Measurements from ENCODE around the gene TOMM5.

Gene TOMM5

DNA sequence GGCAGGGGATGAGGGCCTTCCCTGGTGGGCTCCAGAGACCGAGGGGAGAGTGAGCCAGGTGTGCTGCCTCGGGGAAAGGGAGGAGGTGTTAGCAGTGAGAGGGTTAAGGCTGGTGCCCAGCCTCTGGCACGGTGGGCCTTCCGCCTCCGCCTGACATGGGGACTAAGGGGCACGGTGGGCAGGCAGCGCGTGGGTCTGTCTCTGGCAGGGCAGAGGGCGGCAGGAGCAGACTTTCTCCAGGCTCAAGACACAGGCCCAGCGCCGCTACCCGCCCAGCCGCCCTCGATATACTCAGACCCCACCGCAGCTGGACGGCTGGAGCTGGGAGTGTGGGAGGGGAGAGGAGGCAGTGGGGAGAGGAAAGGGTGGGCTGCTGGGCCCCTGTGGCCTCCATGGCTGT lies 43.4 kb upstream of the TOMM5 start:
- Histone ChIP-seq H3K9ac (ENCODE audit: low read depth, low read length, poor library complexity, severe bottlenecking) (no peak overlapping the region), H2AFZ (ENCODE audit: low read length) (no peak overlapping the region), H3K4me3 (ENCODE audit: low read length, poor library complexity, severe bottlenecking) (no peak overlapping the region), H3K9me3 (ENCODE audit: insufficient read depth, low read depth, low read length) (no peaks in the 10 kb centered on the region), H3K79me2 (ENCODE audit: insufficient read depth, low read length) (no peaks in the 10 kb centered on the region), H3K36me3 (ENCODE audit: insufficient read depth, low read length) (no peaks in the 10 kb centered on the region), H3K4me2 (ENCODE audit: low read depth, low read length, poor library complexity, severe bottlenecking) (no peak overlapping the region), H3K4me1 (ENCODE audit: insufficient read depth, low read length, poor library complexity, severe bottlenecking) (no peaks in the 10 kb centered on the region), H3K27me3 (ENCODE audit: insufficient read depth, low read length, poor library complexity, severe bottlenecking) (no peaks in the 10 kb centered on the region), H4K20me1 (ENCODE audit: insufficient read depth, low read length, poor library complexity, severe bottlenecking) (no peaks in the 10 kb centered on the region), H3F3A (ENCODE audit: low read depth) (no peaks in the 10 kb centered on the region), H3K9me2 (replicated peaks; ENCODE audit: low read depth, low read length) (no peaks in the 10 kb centered on the region)
- TF ChIP-seq EZH2phosphoT487 (IDR thresholded peaks at IDR 0.05; ENCODE audit: borderline replicate concordance): no peak
- TF ChIP-seq, protein P1, sequence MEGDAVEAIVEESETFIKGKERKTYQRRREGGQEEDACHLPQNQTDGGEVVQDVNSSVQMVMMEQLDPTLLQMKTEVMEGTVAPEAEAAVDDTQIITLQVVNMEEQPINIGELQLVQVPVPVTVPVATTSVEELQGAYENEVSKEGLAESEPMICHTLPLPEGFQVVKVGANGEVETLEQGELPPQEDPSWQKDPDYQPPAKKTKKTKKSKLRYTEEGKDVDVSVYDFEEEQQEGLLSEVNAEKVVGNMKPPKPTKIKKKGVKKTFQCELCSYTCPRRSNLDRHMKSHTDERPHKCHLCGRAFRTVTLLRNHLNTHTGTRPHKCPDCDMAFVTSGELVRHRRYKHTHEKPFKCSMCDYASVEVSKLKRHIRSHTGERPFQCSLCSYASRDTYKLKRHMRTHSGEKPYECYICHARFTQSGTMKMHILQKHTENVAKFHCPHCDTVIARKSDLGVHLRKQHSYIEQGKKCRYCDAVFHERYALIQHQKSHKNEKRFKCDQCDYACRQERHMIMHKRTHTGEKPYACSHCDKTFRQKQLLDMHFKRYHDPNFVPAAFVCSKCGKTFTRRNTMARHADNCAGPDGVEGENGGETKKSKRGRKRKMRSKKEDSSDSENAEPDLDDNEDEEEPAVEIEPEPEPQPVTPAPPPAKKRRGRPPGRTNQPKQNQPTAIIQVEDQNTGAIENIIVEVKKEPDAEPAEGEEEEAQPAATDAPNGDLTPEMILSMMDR (conservative IDR thresholded peaks at IDR 0.05; ENCODE audit: low read length): no peak

DNA sequence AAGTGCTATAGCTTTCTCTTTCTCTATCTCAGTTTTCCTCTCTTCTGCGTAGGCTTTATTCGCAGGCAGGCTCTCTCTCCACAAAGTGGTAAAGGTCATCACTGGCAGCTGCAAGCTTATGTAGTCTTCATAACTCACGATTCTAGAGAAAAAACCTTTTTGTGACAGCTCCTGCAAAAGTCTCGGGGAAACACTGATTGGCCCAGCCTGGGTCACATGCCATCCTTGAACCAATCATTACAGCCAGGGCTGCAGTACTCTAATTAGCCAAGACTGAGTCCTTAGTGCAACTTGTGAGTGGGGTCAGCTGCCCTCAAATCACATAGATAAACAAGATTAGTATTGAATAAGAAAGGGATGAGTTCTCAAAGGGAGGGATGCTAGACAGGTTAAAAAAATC lies 40.1 kb upstream of the TOMM5 start:
- Histone ChIP-seq H4K20me1 (ENCODE audit: insufficient read depth, low read length, poor library complexity, severe bottlenecking) (no peaks in the 10 kb centered on the region), H3K36me3 (ENCODE audit: insufficient read depth, low read length) (no peaks in the 10 kb centered on the region), H3K27me3 (ENCODE audit: insufficient read depth, low read length, poor library complexity, severe bottlenecking) (no peaks in the 10 kb centered on the region), H3K79me2 (ENCODE audit: insufficient read depth, low read length) (no peaks in the 10 kb centered on the region), H3K4me1 (ENCODE audit: insufficient read depth, low read length, poor library complexity, severe bottlenecking) (no peaks in the 10 kb centered on the region), H3K4me2 (ENCODE audit: low read depth, low read length, poor library complexity, severe bottlenecking) (no peak overlapping the region), H3K9ac (ENCODE audit: low read depth, low read length, poor library complexity, severe bottlenecking) (no peak overlapping the region), H3K9me2 (replicated peaks; ENCODE audit: low read depth, low read length) (no peaks in the 10 kb centered on the region), H3F3A (ENCODE audit: low read depth) (no peaks in the 10 kb centered on the region), H3K4me3 (ENCODE audit: low read length, poor library complexity, severe bottlenecking) (no peak overlapping the region), H2AFZ (ENCODE audit: low read length) (peak overlapping the region; percentile 7; the same call in 1 of the 2 replicates), H3K9me3 (ENCODE audit: insufficient read depth, low read depth, low read length) (no peaks in the 10 kb centered on the region)
- no peak for TF ChIP-seq EZH2phosphoT487 (IDR thresholded peaks at IDR 0.05; ENCODE audit: borderline replicate concordance)
- TF ChIP-seq, protein P1 (conservative IDR thresholded peaks at IDR 0.05; ENCODE audit: low read length): no peak

DNA sequence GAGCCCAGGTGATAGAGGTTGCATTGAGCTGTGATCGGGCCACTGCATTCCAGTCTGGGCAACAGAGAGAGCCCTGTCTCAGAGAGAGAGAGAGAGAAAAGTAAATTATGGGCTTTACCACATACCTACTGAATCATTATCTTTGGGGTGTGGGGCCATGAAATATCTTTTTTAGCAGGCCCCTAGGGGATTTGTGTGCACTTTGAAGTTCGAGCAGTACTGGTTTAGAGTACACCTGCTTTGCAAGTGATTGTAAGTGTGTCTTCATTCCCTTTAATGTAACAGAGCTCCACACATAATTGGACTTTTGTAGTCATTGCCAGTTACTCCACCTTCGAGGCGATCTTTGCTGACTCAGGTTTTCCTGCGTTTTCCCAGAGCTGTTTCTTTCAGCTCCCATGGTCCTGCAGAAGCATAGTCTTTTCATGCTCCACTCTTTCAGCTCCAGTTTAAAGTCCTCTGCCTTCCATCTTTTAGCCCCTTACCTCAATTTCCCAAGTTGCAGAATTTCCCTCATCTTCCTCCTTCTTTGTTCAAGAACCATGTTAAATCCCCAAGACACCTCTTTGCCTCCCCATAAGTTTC lies 34.4 kb upstream of the TOMM5 start:
- H3K9me2 ChIP-seq (replicated peaks; ENCODE audit: low read depth, low read length): no peaks in the 10 kb centered on the region
- H3F3A ChIP-seq (ENCODE audit: low read depth): no peaks in the 10 kb centered on the region
- no peaks in the 10 kb centered on the region for H3K4me1 ChIP-seq (ENCODE audit: insufficient read depth, low read length, poor library complexity, severe bottlenecking)
- H2AFZ ChIP-seq (ENCODE audit: low read length): no peak overlapping the region
- H3K4me2 ChIP-seq (ENCODE audit: low read depth, low read length, poor library complexity, severe bottlenecking): no peak overlapping the region
- no peak for TF ChIP-seq EZH2phosphoT487 (IDR thresholded peaks at IDR 0.05; ENCODE audit: borderline replicate concordance)
- no peaks in the 10 kb centered on the region for H3K36me3 ChIP-seq (ENCODE audit: insufficient read depth, low read length)
- H3K79me2 ChIP-seq (ENCODE audit: insufficient read depth, low read length): no peaks in the 10 kb centered on the region
- no peaks in the 10 kb centered on the region for H3K9me3 ChIP-seq (ENCODE audit: insufficient read depth, low read depth, low read length)
- H3K4me3 ChIP-seq (ENCODE audit: low read length, poor library complexity, severe bottlenecking): no peak overlapping the region
- no peaks in the 10 kb centered on the region for H3K27me3 ChIP-seq (ENCODE audit: insufficient read depth, low read length, poor library complexity, severe bottlenecking)
- no peaks in the 10 kb centered on the region for H4K20me1 ChIP-seq (ENCODE audit: insufficient read depth, low read length, poor library complexity, severe bottlenecking)
- H3K9ac ChIP-seq (ENCODE audit: low read depth, low read length, poor library complexity, severe bottlenecking): no peak overlapping the region

DNA sequence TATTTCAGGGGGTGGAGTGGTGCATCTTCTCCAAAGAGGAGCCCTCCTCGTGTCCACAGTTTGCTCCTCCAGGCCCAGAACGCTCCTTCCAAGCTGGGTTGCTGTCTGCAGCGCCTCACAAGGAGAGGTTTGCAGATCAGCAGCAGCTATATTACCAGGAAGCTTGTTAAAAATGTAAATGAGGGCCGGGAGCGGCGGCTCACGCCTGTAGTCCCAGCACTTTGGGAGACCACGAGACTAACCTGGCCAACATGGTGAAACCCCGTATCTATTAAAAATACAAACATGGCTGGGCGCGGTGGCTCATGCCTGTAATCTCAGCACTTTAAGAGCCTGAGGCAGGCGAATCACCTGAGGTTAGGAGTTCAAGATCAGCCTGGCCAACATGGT lies 33.4 kb upstream of the TOMM5 start:
- Histone ChIP-seq H3K9me3 (ENCODE audit: insufficient read depth, low read depth, low read length) (no peaks in the 10 kb centered on the region), H4K20me1 (ENCODE audit: insufficient read depth, low read length, poor library complexity, severe bottlenecking) (no peaks in the 10 kb centered on the region), H3K79me2 (ENCODE audit: insufficient read depth, low read length) (no peaks in the 10 kb centered on the region), H3K4me3 (ENCODE audit: low read length, poor library complexity, severe bottlenecking) (no peak overlapping the region), H3K9me2 (replicated peaks; ENCODE audit: low read depth, low read length) (no peaks in the 10 kb centered on the region), H3K27me3 (ENCODE audit: insufficient read depth, low read length, poor library complexity, severe bottlenecking) (no peaks in the 10 kb centered on the region), H3K4me1 (ENCODE audit: insufficient read depth, low read length, poor library complexity, severe bottlenecking) (no peaks in the 10 kb centered on the region), H3K4me2 (ENCODE audit: low read depth, low read length, poor library complexity, severe bottlenecking) (no peak overlapping the region), H3F3A (ENCODE audit: low read depth) (no peaks in the 10 kb centered on the region), H2AFZ (ENCODE audit: low read length) (no peak overlapping the region), H3K36me3 (ENCODE audit: insufficient read depth, low read length) (no peaks in the 10 kb centered on the region), H3K9ac (ENCODE audit: low read depth, low read length, poor library complexity, severe bottlenecking) (no peak overlapping the region)
- TF ChIP-seq, protein P1 (conservative IDR thresholded peaks at IDR 0.05; ENCODE audit: low read length): no peak
- TF ChIP-seq EZH2phosphoT487 (IDR thresholded peaks at IDR 0.05; ENCODE audit: borderline replicate concordance): no peak
